ENCODE measurements around the gene FAM168B.

Gene FAM168B

DNA sequence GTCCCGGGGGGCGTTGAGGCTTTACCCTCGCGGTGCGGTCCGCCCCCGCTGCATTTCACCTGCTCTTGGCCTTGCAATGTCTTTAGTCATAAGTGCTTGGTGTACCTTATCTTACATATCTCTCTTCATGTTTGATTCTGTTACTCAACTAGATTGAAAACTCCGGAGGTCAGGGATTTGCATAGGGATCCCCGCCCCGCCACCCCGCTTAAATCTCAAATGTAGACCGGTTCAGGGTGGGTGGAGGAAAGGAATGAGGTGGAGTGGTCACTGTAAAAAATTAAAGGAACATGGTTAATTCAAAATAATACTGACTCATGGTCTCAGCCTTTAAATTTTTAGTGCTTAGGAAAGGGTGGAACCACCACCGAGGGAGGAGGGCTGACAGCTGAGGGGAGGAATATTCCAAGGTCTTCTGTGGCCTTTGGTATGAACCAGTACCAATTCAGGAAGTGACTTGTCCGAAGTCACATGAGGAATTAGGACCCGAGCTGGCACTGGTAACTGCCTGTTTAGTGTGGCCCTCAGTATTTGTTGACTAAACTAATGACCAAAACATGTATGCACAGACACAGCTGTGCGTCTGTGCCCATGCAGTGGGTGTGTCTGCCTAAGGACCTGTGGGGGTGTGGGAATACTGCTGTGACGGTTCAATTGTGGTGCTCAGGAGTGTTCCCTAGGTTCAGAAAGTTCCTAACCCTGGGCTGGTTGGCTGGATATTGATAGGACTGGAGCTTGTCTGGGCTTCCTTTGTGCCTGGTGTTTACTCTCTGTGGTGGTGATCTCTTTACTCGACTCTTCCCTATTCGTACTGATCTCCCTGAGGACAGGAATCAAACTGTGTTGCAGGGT, 12.9 kb upstream of the FAM168B start:
- peak overlapping the region; percentile 81 for H3K27ac ChIP-seq (replicated peaks)
- peak overlapping the region; percentile 83 for H3K4me3 ChIP-seq (replicated peaks; ENCODE audit: insufficient read depth, low read length)
- no peaks in the 10 kb centered on the region for H3K27me3 ChIP-seq (ENCODE audit: insufficient read depth, poor library complexity, severe bottlenecking)
- peak; percentile 83; the same call in 1 of the 2 replicates for TF ChIP-seq SPI1 (IDR thresholded peaks at IDR 0.05; ENCODE audit: borderline replicate concordance, low read depth)
- TF ChIP-seq POLR2AphosphoS5 (IDR thresholded peaks at IDR 0.05; ENCODE audit: low read depth), result no peak
- DNase-seq (ENCODE audit: low read depth in 1 of 2, low spot score in 1 of 2), result peak in 1 of 2 experiments; percentile 69

DNA sequence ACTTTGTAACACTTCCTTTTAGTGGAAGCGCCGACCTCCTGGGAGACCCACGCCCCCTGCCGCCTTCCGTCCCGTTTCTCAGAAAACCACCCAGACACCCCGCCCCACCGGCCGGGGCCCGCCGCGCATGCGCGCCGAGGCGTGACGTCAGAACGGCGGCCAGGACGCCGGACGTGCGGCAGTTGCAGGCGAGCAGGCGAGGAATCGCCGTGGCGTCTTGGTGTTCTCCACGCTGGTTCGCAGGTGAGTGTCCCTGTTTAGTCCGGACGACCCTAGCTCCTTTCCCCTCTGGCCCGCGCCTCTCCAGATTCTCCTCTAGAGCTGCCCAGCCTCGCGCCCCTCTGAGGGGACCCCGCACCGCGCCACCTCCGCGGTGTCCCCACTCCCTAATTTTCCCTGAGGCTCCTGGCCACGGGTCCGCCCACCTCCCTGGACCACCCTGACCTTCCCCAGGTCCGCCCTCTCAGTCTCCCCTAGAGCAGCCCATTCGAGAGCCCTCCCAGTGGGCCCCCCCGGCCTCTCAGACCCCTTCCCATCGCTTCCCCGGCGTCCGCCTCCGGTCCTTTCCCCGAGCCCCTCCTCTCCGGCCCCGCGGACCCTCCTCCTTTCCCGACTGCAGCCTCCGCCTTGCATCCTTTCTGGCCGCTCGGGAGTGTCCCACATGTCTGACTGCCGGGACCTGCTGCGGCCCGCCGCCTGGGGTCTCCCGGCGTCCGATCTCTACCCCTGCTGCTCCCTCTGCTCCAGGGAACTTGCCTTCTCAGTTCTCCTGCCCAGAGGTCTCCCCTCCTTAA, 12.1 kb upstream of the FAM168B start, which contains the start of gene PLEKHB2:
Gene PLEKHB2 (plus strand): TSS at position 181 of the 794 bp plus-strand sequence. CDS start 15,606 bp downstream, outside the sequence.
- TF ChIP-seq POLR2AphosphoS5 (IDR thresholded peaks at IDR 0.05; ENCODE audit: low read depth) (peak; percentile 86), GABPA (IDR thresholded peaks at IDR 0.05; ENCODE audit: low read depth) (no peak)
- TF ChIP-seq, protein P1, sequence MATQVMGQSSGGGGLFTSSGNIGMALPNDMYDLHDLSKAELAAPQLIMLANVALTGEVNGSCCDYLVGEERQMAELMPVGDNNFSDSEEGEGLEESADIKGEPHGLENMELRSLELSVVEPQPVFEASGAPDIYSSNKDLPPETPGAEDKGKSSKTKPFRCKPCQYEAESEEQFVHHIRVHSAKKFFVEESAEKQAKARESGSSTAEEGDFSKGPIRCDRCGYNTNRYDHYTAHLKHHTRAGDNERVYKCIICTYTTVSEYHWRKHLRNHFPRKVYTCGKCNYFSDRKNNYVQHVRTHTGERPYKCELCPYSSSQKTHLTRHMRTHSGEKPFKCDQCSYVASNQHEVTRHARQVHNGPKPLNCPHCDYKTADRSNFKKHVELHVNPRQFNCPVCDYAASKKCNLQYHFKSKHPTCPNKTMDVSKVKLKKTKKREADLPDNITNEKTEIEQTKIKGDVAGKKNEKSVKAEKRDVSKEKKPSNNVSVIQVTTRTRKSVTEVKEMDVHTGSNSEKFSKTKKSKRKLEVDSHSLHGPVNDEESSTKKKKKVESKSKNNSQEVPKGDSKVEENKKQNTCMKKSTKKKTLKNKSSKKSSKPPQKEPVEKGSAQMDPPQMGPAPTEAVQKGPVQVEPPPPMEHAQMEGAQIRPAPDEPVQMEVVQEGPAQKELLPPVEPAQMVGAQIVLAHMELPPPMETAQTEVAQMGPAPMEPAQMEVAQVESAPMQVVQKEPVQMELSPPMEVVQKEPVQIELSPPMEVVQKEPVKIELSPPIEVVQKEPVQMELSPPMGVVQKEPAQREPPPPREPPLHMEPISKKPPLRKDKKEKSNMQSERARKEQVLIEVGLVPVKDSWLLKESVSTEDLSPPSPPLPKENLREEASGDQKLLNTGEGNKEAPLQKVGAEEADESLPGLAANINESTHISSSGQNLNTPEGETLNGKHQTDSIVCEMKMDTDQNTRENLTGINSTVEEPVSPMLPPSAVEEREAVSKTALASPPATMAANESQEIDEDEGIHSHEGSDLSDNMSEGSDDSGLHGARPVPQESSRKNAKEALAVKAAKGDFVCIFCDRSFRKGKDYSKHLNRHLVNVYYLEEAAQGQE (IDR thresholded peaks at IDR 0.05; ENCODE audit: insufficient replicate concordance, low read depth), result peak; percentile 30
- peak within 1 kb of the TSS; percentile 83 for H3K4me3 ChIP-seq (replicated peaks; ENCODE audit: insufficient read depth, low read length)
- H3K27ac ChIP-seq (replicated peaks), result peak within 1 kb of the TSS; percentile 81
- DNase-seq (ENCODE audit: low read depth in 1 of 2, low spot score in 1 of 2), result peak; percentile 79 to 90
- no peaks in the 10 kb centered on the region for H3K27me3 ChIP-seq (ENCODE audit: insufficient read depth, poor library complexity, severe bottlenecking)

DNA sequence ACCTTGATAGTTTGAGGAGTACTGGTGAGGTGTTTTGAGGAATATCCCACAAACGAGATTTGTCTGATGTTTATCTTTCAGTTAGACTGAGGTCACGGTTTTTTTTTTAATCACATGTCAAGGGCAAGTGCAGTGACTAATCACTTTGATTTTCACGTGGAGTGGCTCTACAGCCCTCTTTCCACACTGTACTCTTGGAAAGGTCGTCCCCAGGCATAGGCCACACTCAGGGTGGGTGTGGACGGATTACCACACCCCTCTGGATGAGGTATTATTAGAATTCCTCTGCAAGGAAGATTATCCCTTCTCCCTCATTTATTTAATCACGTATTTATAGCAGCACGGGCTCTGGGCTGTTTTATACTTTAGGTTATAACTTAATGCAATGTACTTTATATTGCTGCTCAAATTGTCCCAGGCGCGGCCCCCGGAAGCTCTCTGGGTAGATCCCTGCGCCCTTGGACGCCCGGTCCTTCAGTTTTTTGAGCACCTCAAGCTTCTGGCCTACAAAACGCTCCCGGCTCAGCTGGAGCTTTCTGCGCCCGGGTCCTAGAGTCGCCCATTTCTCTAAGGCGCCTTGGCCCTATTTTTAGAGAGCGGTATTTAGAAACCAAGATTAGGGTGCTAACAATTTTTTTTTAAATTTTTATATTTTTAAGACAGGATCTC, 11.4 kb upstream of the FAM168B start:
- no peak for TF ChIP-seq POLR2AphosphoS5 (IDR thresholded peaks at IDR 0.05; ENCODE audit: low read depth)
- peak; percentile 49; the same call in 1 of the 2 replicates for TF ChIP-seq GABPA (IDR thresholded peaks at IDR 0.05; ENCODE audit: low read depth)
- TF ChIP-seq, protein P1 (IDR thresholded peaks at IDR 0.05; ENCODE audit: insufficient replicate concordance, low read depth), result peak; percentile 7
- TF ChIP-seq, protein P2, sequence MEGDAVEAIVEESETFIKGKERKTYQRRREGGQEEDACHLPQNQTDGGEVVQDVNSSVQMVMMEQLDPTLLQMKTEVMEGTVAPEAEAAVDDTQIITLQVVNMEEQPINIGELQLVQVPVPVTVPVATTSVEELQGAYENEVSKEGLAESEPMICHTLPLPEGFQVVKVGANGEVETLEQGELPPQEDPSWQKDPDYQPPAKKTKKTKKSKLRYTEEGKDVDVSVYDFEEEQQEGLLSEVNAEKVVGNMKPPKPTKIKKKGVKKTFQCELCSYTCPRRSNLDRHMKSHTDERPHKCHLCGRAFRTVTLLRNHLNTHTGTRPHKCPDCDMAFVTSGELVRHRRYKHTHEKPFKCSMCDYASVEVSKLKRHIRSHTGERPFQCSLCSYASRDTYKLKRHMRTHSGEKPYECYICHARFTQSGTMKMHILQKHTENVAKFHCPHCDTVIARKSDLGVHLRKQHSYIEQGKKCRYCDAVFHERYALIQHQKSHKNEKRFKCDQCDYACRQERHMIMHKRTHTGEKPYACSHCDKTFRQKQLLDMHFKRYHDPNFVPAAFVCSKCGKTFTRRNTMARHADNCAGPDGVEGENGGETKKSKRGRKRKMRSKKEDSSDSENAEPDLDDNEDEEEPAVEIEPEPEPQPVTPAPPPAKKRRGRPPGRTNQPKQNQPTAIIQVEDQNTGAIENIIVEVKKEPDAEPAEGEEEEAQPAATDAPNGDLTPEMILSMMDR (IDR thresholded peaks at IDR 0.05; ENCODE audit: insufficient read depth, low read length), result no peak
- no peak for TF ChIP-seq SPI1 (IDR thresholded peaks at IDR 0.05; ENCODE audit: borderline replicate concordance, low read depth)
- Histone ChIP-seq H3K4me3 (replicated peaks; ENCODE audit: insufficient read depth, low read length) (peak overlapping the region; percentile 83), H3K27ac (replicated peaks) (peak overlapping the region; percentile 81), H3K27me3 (ENCODE audit: insufficient read depth, poor library complexity, severe bottlenecking) (no peaks in the 10 kb centered on the region)
- peak in 1 of 2 experiments; percentile 83 for DNase-seq (ENCODE audit: low read depth in 1 of 2, low spot score in 1 of 2)

DNA sequence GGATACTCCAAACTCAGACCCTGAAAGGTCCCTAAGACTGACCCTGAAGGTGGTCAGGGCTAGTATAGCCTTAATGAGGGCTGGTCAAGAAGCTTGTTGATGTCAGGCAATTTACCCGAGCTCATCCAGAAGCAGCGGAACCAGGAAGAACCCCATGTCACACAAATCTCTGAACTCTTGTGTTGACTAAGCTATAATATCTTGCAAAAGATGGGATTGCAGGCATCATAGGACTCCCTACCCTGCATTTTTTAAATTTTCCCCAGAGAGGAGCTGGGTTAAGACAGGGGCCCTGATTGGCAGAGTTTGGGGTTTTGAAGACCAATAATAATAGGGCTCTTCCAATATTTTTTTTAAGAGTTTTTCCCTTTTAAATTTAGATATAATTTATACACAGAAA, 9.9 kb upstream of the FAM168B start:
- no peaks in the 10 kb centered on the region for H3K27me3 ChIP-seq (ENCODE audit: insufficient read depth, poor library complexity, severe bottlenecking)
- TF ChIP-seq, protein P2 (IDR thresholded peaks at IDR 0.05; ENCODE audit: insufficient read depth, low read length), result no peak
- TF ChIP-seq POLR2AphosphoS5 (IDR thresholded peaks at IDR 0.05; ENCODE audit: low read depth) (no peak), GABPA (IDR thresholded peaks at IDR 0.05; ENCODE audit: low read depth) (no peak), SPI1 (IDR thresholded peaks at IDR 0.05; ENCODE audit: borderline replicate concordance, low read depth) (no peak)
- H3K27ac ChIP-seq (replicated peaks), result no peak overlapping the region
- H3K4me3 ChIP-seq (replicated peaks; ENCODE audit: insufficient read depth, low read length), result no peak overlapping the region
- no peak for DNase-seq (ENCODE audit: low read depth in 1 of 2, low spot score in 1 of 2)
